Choroid plexus epithelial cell (primary cell): Measurements from ENCODE around the gene ADRA2B.

Experiments used
- DNase-seq: peaks from one replicate; pipeline ENCODE4 v3.0.0-alpha.2; 2010; ENCODE audit warnings: low read depth
- H3K4me3 ChIP-seq: 2 replicates; pipeline ENCODE4 v1.5.1; 2011; ENCODE audit warnings: low read depth, mild to moderate bottlenecking, control low read depth, low read length, moderate library complexity
- TF ChIP-seq, protein P1 (sequence below): conservative IDR thresholded peaks from 2 replicates; pipeline ENCODE4 v1.5.1; 2011; ENCODE audit warnings: low read depth, mild to moderate bottlenecking, control low read depth, inconsistent platforms, low read length, moderate library complexity

Gene ADRA2B

GRCh38 chr2:96134421-96134820 lies 18.1 kb upstream of the ADRA2B start:
- no peak overlapping the region for H3K4me3 ChIP-seq
- TF ChIP-seq, protein P1, sequence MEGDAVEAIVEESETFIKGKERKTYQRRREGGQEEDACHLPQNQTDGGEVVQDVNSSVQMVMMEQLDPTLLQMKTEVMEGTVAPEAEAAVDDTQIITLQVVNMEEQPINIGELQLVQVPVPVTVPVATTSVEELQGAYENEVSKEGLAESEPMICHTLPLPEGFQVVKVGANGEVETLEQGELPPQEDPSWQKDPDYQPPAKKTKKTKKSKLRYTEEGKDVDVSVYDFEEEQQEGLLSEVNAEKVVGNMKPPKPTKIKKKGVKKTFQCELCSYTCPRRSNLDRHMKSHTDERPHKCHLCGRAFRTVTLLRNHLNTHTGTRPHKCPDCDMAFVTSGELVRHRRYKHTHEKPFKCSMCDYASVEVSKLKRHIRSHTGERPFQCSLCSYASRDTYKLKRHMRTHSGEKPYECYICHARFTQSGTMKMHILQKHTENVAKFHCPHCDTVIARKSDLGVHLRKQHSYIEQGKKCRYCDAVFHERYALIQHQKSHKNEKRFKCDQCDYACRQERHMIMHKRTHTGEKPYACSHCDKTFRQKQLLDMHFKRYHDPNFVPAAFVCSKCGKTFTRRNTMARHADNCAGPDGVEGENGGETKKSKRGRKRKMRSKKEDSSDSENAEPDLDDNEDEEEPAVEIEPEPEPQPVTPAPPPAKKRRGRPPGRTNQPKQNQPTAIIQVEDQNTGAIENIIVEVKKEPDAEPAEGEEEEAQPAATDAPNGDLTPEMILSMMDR: no peak
- DNase-seq: no peak

DNA sequence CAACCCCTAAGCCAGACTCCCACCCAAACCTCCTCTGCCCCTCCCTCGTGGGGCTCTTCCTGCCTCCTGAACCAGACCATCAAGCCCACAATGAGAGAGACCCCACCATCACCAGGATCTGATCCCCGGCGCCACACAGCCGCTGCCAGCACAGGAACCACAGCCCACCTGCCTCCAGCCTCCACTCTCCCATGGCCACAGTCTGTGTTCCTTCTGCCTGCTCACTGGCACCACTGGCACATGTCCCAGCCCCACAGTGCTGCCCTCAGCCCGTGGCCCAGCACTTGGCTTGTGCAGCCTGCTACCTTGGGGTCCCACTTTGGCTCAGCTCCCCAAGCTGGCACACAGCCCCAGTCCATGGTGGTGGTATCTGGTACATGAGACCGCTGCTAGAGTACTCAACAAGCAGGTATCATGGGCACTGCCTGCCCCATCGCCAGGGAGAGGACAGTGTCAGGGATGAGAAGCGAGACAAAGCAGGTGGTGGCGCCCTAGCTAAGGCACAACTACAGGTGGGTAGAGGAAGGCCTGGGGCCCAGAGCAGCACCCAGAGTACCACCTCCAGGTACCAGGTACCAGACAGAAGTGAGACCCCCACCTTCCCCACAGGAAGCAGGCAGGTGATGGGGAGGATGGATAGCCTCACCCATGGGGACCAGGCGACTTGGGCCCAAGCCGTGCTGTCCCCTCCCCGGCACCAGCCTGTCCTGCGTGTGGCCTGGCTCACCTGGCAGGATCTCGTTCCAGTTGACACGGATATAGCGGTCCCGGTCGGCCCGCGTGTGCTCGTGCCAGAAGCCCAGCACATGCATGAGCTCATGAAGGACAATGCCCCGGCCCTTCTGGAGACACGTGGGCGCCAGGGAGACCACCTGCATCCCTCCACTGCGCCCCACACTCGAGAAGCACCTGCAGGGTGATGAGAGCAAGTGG lies 15.7 kb upstream of the ADRA2B start:
- TF ChIP-seq, protein P1: no peak
- no peak for DNase-seq
- no peak overlapping the region for H3K4me3 ChIP-seq

DNA sequence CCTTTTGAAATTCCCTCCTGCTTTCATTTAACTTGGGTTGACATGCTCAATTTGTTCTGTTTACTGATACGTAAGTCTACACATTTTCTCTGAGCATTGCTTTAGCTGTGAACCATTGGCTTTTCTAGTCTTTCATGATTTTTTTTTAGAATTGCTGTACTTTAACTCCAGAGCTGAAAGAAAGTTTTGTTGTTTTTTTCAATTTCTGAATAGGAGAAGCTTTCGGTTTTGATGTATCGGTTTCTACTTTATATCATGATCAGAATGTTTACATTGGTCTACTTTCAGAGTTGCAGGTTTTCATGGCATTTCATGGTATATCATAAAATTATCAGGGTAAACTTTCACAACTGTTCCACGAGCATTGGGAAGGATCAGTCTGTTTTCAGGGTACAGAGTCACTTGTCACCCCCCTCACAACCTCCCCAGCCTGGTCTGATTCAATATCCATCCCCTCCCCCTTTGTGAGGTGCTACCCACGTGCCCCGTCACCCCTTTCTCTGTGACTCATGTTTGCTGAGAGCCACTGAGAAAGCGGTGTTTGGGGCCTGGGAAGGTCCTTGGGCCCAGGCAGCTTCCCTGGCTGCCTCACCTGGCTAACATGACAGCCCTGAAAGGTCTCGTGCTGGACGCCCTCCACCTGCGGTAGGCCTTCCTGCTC lies 14.9 kb upstream of the ADRA2B start:
- no peak overlapping the region for H3K4me3 ChIP-seq
- no peak for DNase-seq
- TF ChIP-seq, protein P1: no peak

- TF ChIP-seq, protein P1: no peak
- DNase-seq: no peak
- H3K4me3 ChIP-seq: no peak overlapping the region
Measured at GRCh38 chr2:96130483-96130882, 14.1 kb upstream of the ADRA2B start.

- no peak overlapping the region for H3K4me3 ChIP-seq
- no peak for DNase-seq
- TF ChIP-seq, protein P1: no peak
Measured at GRCh38 chr2:96129528-96130120, 13.3 kb upstream of the ADRA2B start.

DNA sequence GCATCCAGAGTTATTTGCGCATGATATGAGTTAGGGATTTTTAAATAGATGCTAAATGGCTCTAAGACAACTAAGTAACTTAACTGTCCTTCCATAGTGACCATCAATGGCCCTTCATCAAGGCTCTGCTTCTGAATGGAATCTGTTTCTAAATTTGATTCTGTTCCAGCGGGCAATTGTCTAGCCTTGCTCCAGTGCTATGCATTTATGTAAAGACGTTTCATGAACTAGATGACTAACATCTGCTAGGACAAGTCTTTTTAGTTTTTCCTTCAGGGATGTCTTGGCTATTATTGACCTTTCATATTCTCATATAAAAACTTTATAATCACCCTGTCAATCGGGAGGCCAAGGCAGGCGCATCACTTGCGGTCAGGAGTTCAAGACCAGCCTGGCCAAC lies 12.1 kb upstream of the ADRA2B start:
- DNase-seq: no peak
- no peak overlapping the region for H3K4me3 ChIP-seq
- TF ChIP-seq, protein P1: no peak
